Astrocyte (in vitro differentiated cells and primary cell): ENCODE results near the gene SERPINA5.

Source experiments
- CTCF ChIP-seq: IDR thresholded peaks from 2 replicates; pipeline ENCODE4 v1.5.1; 2011; ENCODE audit warnings: low read depth, mild to moderate bottlenecking, inconsistent platforms, low read length, moderate library complexity; ENCODE audit not compliant: insufficient read depth
- EZH2 ChIP-seq: IDR thresholded peaks from 2 replicates; pipeline ENCODE4 v1.6.1; 2012; ENCODE audit warnings: mild to moderate bottlenecking, low read length, inconsistent platforms; ENCODE audit not compliant: insufficient read depth

- TF ChIP-seq CTCF (no peak), EZH2 (no peak)
Measured at GRCh38 chr14:94584591-94585280, 3.5 kb downstream of the SERPINA5 start.
